ENCODE results near the gene MKNK2.
A peak's percentile ranks its signal among the peaks of the same experiment; 100 is the strongest.
"Not testable (repeated sequence)": the region's sequence is repeated elsewhere in the genome, so short reads cannot be mapped to it uniquely, and the experiment has no call there.

The MKNK2 gene

DNA sequence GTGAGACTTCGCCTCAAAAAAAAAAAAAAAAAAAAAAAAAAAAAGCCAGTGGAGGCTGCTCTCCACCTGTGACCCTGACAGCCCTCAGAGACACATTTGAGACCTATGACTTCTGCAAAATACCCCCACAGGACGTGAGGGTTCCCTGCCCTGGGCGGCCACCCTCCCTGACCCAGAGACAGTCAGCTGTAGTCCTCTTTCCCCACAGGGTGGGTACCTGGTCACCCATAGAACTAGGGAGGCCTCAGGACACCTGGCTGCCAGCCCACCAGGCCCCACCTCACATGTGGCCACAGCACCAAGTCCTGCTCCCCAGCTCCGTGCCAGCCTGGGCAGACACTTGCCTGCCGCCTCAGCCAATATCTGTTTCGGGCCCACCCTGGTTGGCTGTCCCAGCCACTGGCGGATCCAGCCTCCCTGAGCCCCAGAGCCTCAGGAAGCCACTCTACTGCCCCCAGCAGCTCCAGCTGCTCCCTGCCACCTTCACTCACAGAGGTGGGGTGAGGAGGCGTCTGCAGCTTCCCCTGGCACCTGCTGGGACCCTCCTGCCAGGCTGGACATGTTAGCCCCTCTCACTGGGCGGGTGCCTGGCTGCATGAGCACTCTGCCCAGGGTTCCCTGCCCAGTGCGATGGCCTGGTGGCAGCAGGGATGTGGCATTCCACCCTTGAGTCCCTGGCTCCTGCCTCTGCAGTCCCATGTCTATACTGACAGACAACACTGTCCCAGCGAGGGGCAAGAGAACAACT lies 6.9 kb downstream of the MKNK2 start:
- no peak for DNase-seq (ENCODE audit: low read depth)

GRCh38 chr19:2043251-2043641 lies 7.8 kb downstream of the MKNK2 start:
- DNase-seq (ENCODE audit: low read depth), result no peak

DNA sequence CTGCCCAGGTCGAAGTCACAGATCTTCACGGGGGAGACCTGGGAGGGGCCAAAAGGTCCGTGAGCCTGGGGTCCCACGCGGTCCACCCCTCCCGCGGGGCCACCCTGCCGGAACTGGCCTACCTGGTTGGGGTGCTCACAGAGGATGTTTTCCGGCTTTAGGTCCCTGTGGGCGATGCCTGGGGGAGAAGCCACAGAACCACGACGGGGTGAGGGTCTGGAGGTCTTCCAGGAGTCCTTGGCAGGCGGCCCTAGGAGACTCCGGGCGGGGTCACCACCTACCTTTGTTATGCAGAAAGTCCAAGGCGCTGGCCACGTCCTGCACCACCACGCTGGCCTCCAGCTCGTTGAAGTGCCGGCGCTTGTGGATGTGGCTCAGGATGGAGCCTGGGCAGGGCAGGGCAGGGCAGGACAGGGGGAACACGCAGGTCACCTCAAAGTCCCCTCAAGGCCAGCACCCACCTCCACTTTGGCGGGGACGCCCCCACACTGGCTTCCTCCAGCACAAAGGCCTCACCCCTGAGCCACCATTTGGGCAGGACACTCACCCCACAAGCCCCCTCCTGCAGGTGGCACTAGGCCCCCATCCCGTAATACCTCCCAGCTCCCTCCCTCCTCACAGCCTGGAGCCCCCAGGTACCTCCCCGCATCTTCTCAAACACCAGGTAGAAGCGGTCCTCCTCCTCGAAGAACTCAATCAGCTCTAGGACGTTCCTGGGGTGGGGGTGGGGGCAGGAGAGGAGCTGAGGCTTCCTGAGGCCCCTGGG lies 8.4 kb downstream of the MKNK2 start:
- no peak for DNase-seq (ENCODE audit: low read depth)

- peak; percentile 99 for DNase-seq (ENCODE audit: low read depth)
Observed at GRCh38 chr19:2041683-2042484, 9.2 kb downstream of the MKNK2 start.

DNA sequence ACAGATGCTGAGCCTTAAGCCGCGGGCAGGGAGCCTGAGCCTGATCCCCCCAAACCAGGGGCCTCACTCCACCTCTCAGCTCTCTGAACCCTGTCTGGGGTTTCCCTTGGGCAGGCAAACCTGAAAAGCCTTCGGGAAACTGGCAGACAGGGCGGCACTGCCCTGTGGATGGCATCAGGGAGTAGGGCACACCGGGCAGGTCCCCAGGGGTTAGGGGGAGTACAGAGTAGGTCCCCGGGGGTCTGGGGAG lies 9.7 kb downstream of the MKNK2 start:
- no peak for DNase-seq (ENCODE audit: low read depth)

GRCh38 chr19:2040647-2041432 lies 10.2 kb downstream of the MKNK2 start:
- no peak for DNase-seq (ENCODE audit: low read depth)

GRCh38 chr19:2039959-2040646 lies 10.9 kb downstream of the MKNK2 start:
- no peak for DNase-seq (ENCODE audit: low read depth)

DNA sequence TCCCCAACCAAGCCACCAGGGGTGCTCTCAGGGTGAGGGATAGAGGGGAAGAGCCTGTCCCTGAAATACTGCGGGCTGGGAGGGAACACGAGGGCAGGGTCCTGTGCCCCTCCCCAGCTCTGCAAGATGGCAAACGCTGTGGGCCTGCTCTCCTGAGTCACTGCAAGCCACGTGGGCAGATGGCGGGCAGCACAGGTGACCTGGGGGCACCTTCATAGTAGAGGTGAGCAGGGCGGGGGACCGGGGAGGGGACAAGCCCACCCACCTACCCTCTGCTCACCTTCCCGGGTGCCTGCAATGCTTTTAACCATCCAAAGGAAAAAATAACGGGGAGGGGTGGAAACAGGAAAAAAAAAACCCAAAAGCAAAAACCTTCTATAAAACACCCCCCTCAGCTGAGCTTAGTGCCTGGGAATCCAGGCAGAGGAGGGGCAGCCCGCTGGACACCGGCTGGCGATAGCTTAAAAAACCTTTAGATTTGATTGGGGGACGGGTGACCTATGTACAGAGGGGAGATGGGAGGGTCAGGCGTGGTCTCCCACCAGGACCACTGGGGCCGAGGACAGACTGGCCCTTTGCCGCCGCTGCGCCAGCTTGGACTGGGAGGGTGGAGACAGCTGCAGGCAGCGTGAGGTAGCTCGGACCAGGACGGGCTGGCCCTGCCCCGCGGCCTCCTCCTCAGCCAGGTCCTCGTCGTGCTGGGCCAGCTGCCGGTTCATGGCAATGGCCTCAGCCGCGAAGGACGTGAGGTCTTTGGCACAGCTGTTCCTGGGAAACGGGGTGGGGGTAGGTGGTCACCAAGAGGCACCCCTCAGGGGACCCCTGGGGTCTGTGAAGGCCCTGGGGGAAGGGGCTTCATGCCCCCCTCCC lies 11.7 kb downstream of the MKNK2 start:
- no peak for DNase-seq (ENCODE audit: low read depth)

- DNase-seq (ENCODE audit: low read depth), result no peak
Observed at GRCh38 chr19:2038284-2039088, 12.6 kb downstream of the MKNK2 start.

- no peak for DNase-seq (ENCODE audit: low read depth)
Observed at GRCh38 chr19:2037651-2038255, 13.3 kb downstream of the MKNK2 start.

DNA sequence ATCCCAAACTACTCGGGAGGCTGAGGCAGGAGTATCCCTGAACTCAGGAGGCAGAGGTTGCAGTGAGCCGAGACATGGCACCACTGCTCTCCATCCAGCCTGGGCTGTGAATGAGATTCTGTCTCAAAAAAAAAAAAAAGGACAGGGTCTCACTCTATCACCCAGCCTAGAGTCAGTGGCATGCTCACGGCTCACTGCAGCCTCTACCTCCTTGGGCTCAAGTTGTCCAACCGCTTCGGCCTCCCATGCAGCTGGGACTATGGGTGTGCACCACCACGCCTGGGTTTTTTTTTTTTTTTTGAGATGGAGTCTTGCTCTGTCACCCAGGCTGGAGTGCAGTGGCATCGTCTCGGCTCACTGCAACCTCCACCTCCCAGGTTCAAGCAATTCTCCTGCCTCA lies 14.6 kb downstream of the MKNK2 start:
- no peak for DNase-seq (ENCODE audit: low read depth)

DNA sequence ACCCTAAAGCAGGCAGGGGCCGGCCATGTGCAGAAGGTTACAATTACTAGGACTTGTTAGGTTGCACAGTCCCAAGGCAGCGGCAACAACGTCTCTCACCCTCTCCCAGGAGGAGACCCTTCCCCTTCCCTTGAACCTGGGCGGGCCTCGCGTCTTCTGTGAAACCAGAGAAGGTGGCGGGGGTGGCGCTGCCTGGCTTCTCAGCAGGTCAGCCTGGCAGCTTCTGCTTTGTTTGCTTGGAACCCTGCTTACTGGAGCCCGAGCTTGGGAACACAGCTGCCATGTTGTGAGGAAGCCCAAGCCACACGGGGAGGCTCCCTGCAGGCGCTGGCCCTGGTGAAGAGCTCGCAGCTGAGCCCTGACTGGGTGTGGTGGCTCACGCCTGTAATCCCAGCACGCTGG lies 15.5 kb downstream of the MKNK2 start:
- no peak for DNase-seq (ENCODE audit: low read depth)

DNA sequence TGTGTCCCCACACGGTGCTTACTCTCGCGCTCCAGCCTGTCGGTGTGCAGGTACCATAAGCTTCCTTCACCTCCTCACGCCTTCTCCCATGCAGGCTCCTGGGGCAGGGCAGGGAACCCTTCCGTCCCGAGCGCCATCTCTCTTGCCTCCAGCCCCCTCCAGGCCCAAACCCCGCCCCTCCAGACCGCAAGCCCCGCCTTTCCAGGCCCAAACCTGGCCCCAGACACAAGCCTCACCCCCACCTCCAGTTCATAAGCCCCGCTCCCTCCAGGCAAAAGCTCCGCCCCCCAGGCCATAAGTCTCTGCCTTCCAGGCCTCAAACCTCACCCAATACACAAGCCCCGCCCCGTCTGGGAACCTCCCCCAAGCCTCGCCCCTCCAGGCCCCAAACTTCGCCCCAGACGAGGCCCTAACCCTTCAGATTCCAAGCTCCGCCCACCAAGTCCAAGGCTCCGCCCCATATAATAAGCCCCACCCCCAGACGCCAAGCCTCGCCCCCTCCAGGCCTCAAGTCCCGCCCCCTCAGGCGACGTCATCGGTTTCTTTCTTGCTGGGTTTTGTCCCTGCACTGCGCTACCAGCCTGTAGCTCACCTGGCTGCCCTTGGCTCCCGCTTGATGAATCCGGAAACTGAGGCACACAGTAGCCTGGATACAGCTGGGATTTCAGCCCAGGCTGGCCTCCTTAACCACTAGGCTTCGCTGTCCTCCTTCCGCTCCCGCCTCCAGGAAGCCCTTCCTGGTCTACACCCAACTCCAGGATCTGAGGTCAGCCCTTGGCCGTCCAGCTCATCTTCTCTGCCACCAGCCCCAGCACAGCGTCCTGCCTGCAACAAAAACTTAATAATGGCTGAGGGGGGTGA lies 16.1 kb downstream of the MKNK2 start:
- peak; percentile 48 for DNase-seq (ENCODE audit: low read depth)

DNA sequence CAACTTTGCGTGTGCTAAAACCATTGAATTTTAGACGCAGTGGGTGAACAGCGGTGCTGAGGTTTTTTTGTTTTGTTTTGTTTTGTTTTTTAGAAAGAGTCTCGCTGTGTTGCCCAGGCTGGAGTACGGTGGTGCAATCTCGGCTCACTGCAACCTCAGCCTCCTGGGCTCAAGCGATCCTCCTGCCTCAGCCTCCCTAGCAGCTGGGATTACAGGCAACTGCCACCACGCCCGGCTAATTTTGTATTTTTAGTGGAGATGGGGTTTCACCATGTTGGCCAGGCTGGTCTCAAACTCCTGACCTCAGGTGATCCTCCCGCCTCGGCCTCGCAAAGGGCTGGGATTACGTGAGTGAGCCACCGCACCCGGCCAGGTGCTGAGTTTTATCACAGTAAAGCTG lies 16.8 kb downstream of the MKNK2 start:
- not testable (repeated sequence) for DNase-seq (ENCODE audit: low read depth)

DNA sequence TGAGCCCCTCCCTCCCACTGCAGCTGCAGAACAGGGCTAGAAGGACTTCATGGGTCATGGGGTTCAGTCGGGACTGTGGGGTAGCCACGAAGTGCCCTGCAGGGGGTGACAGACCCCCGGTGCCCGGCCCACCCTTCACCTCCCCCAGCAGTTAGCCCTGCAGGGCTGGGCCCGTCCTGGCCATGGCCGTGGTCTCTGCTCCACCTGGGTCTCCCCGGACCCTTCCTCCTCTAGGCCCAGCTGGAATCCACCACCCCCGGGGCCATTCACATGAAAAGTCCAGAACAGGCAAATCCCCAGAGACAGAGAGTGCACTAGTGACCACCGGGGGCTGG lies 17.3 kb downstream of the MKNK2 start:
- no peak for DNase-seq (ENCODE audit: low read depth)

DNA sequence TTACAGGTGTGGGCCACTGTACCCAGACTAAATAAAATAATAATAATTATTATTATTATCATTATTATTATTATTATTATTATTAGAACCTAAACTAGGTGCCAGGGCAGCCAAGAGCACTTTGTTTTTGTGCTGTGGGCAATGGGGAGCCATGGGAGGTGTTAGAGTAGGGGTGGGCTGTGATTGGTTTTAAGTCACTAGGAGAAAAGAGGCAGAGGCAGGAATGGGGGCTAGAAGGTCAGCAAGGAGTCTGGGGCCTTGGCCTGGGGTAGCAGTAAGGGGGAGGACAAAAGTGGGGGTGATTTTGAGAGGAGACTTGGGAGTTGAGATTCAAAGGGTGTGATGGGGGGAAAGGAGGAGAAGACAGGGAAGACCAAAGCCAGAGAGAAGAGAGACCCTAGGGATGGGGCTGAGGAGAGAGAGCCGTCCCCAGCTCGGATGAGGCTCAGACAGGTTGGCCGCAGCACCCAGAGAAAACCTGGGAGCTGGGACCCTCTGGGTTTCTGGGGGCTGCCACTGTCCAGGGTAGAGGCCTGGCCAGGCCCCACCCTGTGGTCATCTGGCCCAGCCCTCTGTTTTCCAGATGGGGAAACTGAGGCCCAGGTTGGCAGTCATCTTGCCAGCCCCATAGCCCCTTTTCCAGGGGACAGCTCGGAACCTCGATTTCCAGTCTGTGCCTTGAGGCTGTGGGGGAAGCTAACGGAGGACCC lies 17.8 kb downstream of the MKNK2 start:
- DNase-seq (ENCODE audit: low read depth), result no peak

GRCh38 chr19:2032296-2032941 lies 18.6 kb downstream of the MKNK2 start:
- no peak for DNase-seq (ENCODE audit: low read depth)

All from activated T-cell treated with anti-CD3 and anti-CD28 coated beads for 24 hours (primary cell).